Ovary (tissue), 9 donors: ENCODE data around the gene PCGF2. TPM values are rescaled to one million over a fixed set of nuclear protein-coding genes. Genes with fewer than 3 reads are reported as not detected.

ENCODE experiments used
- DNase-seq, 5 donors: peaks; one replicate each; pipeline ENCODE4 v3.0.0-alpha.2; 2019 to 2020
- H3K27ac ChIP-seq, 2 donors: fragments of 200-600 bp; one replicate each; pipeline versions ENCODE4 v1.5.1 to v1.8.0; 2019 to 2022
- H3K27me3 ChIP-seq: fragments of 200-600 bp; one replicate; pipeline ENCODE4 v1.8.0; 2022
- H3K36me3 ChIP-seq: fragments of 200-600 bp; sonication (generic); one replicate; pipeline ENCODE4 v1.5.1; 2019
- H3K4me1 ChIP-seq: one replicate; pipeline ENCODE4 v1.8.1; 2013; ENCODE audit warnings: mild to moderate bottlenecking, moderate library complexity; ENCODE audit not compliant: insufficient read depth
- H3K4me3 ChIP-seq: fragments of 200-600 bp; sonication (generic); one replicate; pipeline ENCODE4 v1.5.1; 2017
- H3K9me3 ChIP-seq, 2 donors: fragments of 200-600 bp in 1 of 2; sonication (generic) in 1 of 2; one replicate each; pipeline versions ENCODE4 v1.5.1 to v1.8.1; 2013 to 2019; ENCODE audit warnings: mild to moderate bottlenecking in 1 of 2, moderate library complexity in 1 of 2
- CTCF ChIP-seq, 3 donors: fragments of 450-650 bp in 2 of 3; fragments of 200-600 bp in 1 of 3; IDR thresholded peaks; one replicate each; pipeline versions ENCODE4 v1.5.1 to v1.8.0; 2016 to 2022; ENCODE audit warnings: antibody characterized with exemption in 3 of 3, mild to moderate bottlenecking in 1 of 3
- EP300 ChIP-seq: sonication (generic); formaldehyde crosslinking; IDR thresholded peaks from one replicate; pipeline ENCODE4 v1.6.1; 2017; ENCODE audit warnings: antibody characterized with exemption
- POLR2A ChIP-seq: fragments of 450-650 bp; IDR thresholded peaks from one replicate; pipeline ENCODE4 v1.6.1; 2017; ENCODE audit warnings: antibody characterized with exemption, mild to moderate bottlenecking, moderate library complexity
- WGBS, 3 donors: extraction: QIAGEN DNeasy Blood & Tissue Kit in 1 of 3; methylation state at CpG; one replicate each; pipeline versions ENCODE4 v1.1.5 to v1.1.7; 2013 to 2017; 5-methylcytosine and 5-hydroxymethylcytosine counted together
- intact Hi-C, 4 donors: fragments of 100-400 bp; cut with DNase I; formaldehyde crosslinking; loops; one replicate each; pipeline versions ENCODE4 v1.11.0 to v1.15.1; 2022 to 2023
- polyA plus RNA-seq, 2 donors: library from polyadenylated mRNA; stranded (reverse); fragments of 200-250 nt in 1 of 2; fragments of 350-450 nt in 1 of 2; fragmentation: Illumina TruSeq in 1 of 2; extraction: RNeasy Lipid Tissue Mini Kit (QIAGEN cat#74804) in 1 of 2; gene quantifications; one replicate each; pipeline ENCODE4 v1.2.3, GENCODE V29; 2013 to 2014
- total RNA-seq, 7 donors: library from RNA; depleted of rRNA in 2 of 7; stranded (reverse); fragments of >200 nt in 2 of 7; fragmentation: NEBNext Ultra II Directional in 3 of 7; extraction: Animal tissue kit (Norgen Biotek cat#: 25700) in 3 of 7; gene quantifications; one replicate each; pipeline versions ENCODE4 v1.1.0 to v1.2.4, GENCODE V29; 2016 to 2023
- donor health status: DM: no; HTN: no; CAD: no; lungs with moderate emphysema.
- donor health status: DM: no; HTN: no; CAD: no.
- donor health status: Bipolar disorder and iron deficiency.
- donor health status: DM: yes; HTN: yes; CAD: no.
- donor health status: DM: no; HTN: no; CAD: no.
- donor health status: DM: yes; HTN: yes; CAD: no.

Gene PCGF2
- total and polyA plus RNA-seq, 9 donors = 7.4 to 92.7 (median 62.3) TPM

GRCh38 chr17:38748892-38749222 lies 721 bp upstream of the PCGF2 start:
- intact Hi-C loops = no loop called here
- peak overlapping the region; percentile 42 to 81 for H3K27ac ChIP-seq
- WGBS, 3 donors = 0 to 1% (median 0%) methylated on average over 27 to 32 of the region's 32 CpGs
- TF ChIP-seq CTCF (IDR thresholded peaks at IDR 0.05) = no peak
- TF ChIP-seq EP300 = no peak
- TF ChIP-seq POLR2A = no peak
- H3K4me1 ChIP-seq = peaks cover 11% of the 10 kb centered on the region
- peak in 1 of 5 donors; percentile 72 for DNase-seq
- H3K4me3 ChIP-seq = peak overlapping the region; percentile 68
- no peaks in the 10 kb centered on the region for H3K36me3 ChIP-seq
- no peaks in the 10 kb centered on the region for H3K27me3 ChIP-seq
- no peaks in the 10 kb centered on the region for H3K9me3 ChIP-seq

- Histone ChIP-seq H3K27me3 (no peaks in the 10 kb centered on the region), H3K4me3 (peak overlapping the region; percentile 68), H3K27ac (peak overlapping the region; percentile 6 to 50), H3K4me1 (peaks cover 12% of the 10 kb centered on the region), H3K9me3 (no peaks in the 10 kb centered on the region), H3K36me3 (no peaks in the 10 kb centered on the region)
- intact Hi-C loops = no loop called here
- WGBS, 3 donors = 1% methylated on average over 40 to 64 of the region's 64 CpGs
- TF ChIP-seq POLR2A (peak; percentile 11), CTCF (IDR thresholded peaks at IDR 0.05) (no peak)
- peak; percentile 74 to 81 (median 77) for DNase-seq
Observed at GRCh38 chr17:38747463-38748148, 530 bp downstream of the PCGF2 start.

- TF ChIP-seq POLR2A (no peak), CTCF (IDR thresholded peaks at IDR 0.05) (no peak), EP300 (no peak)
- Histone ChIP-seq H3K9me3 (no peaks in the 10 kb centered on the region), H3K4me1 (peaks cover 19% of the 10 kb centered on the region), H3K27ac (no peak overlapping the region), H3K4me3 (peak overlapping the region; percentile 68), H3K27me3 (no peaks in the 10 kb centered on the region), H3K36me3 (no peaks in the 10 kb centered on the region)
- DNase-seq = peak in 2 of 5 donors; percentile 42 to 65
- WGBS, 3 donors = 1 to 6% (median 4%) methylated on average over 16 to 21 of the region's 21 CpGs
- intact Hi-C loops = no loop called here
Observed at GRCh38 chr17:38746849-38747462, 1.2 kb downstream of the PCGF2 start.

- TF ChIP-seq CTCF (IDR thresholded peaks at IDR 0.05) (no peak), EP300 (no peak), POLR2A (no peak)
- WGBS, 3 donors = 35 to 37% (median 36%) methylated on average over 8 of the region's 8 CpGs
- Histone ChIP-seq H3K9me3 (no peaks in the 10 kb centered on the region), H3K4me3 (no peak overlapping the region), H3K27ac (no peak overlapping the region), H3K36me3 (no peaks in the 10 kb centered on the region), H3K4me1 (peaks cover 21% of the 10 kb centered on the region), H3K27me3 (no peaks in the 10 kb centered on the region)
- intact Hi-C loops = no loop called here
- peak in 1 of 5 donors; percentile 37 for DNase-seq
Observed at GRCh38 chr17:38746004-38746848, 1.9 kb downstream of the PCGF2 start.
